ENCODE data around the gene SP110.

Gene SP110

GRCh38 chr2:230170532-230170931, 49.3 kb downstream of the SP110 start:
- no peak for DNase-seq (ENCODE audit: low read depth in 2 of 2)

- DNase-seq (ENCODE audit: low read depth in 2 of 2), result no peak
These were observed 53.1 kb downstream of the SP110 start for GRCh38 chr2:230166557-230167170.

GRCh38 chr2:230164139-230164538, 55.6 kb downstream of the SP110 start:
- no peak for DNase-seq (ENCODE audit: low read depth in 2 of 2)

GRCh38 chr2:230162981-230163380, 56.8 kb downstream of the SP110 start:
- no peak for DNase-seq (ENCODE audit: low read depth in 2 of 2)

- no peak for DNase-seq (ENCODE audit: low read depth in 2 of 2)
These were observed 58.6 kb downstream of the SP110 start for GRCh38 chr2:230161184-230161583.

GRCh38 chr2:230160112-230160660, 59.6 kb downstream of the SP110 start:
- DNase-seq (ENCODE audit: low read depth in 2 of 2), result peak; percentile 25

GRCh38 chr2:230158468-230158867, 61.3 kb downstream of the SP110 start:
- no peak for DNase-seq (ENCODE audit: low read depth in 2 of 2)

- no peak for DNase-seq (ENCODE audit: low read depth in 2 of 2)
These were observed 62.7 kb downstream of the SP110 start for GRCh38 chr2:230156782-230157699.

- DNase-seq (ENCODE audit: low read depth in 2 of 2), result peak in 1 of 2 experiments; percentile 26
These were observed 64.4 kb downstream of the SP110 start for GRCh38 chr2:230155359-230155758.

- no peak for DNase-seq (ENCODE audit: low read depth in 2 of 2)
These were observed 66.3 kb downstream of the SP110 start for GRCh38 chr2:230153390-230153976.

GRCh38 chr2:230152334-230152733, 67.5 kb downstream of the SP110 start:
- no peak for DNase-seq (ENCODE audit: low read depth in 2 of 2)

GRCh38 chr2:230144355-230144754, 75.4 kb downstream of the SP110 start:
- no peak for DNase-seq (ENCODE audit: low read depth in 2 of 2)

GRCh38 chr2:230140667-230141066, 79.1 kb downstream of the SP110 start:
- no peak for DNase-seq (ENCODE audit: low read depth in 2 of 2)

GRCh38 chr2:230137902-230138539, 81.8 kb downstream of the SP110 start:
- no peak for DNase-seq (ENCODE audit: low read depth in 2 of 2)

- no peak for DNase-seq (ENCODE audit: low read depth in 2 of 2)
These were observed 84.7 kb downstream of the SP110 start for GRCh38 chr2:230135130-230135525.

- no peak for DNase-seq (ENCODE audit: low read depth in 2 of 2)
These were observed 85.2 kb downstream of the SP110 start for GRCh38 chr2:230134496-230135129.

- DNase-seq (ENCODE audit: low read depth in 2 of 2), result no peak
These were observed 88.4 kb downstream of the SP110 start for GRCh38 chr2:230131366-230131765.

- no peak for DNase-seq (ENCODE audit: low read depth in 2 of 2)
These were observed 89.0 kb downstream of the SP110 start for GRCh38 chr2:230130668-230131364.

- DNase-seq (ENCODE audit: low read depth in 2 of 2), result no peak
These were observed 90.4 kb downstream of the SP110 start for GRCh38 chr2:230129343-230129742.

- no peak for DNase-seq (ENCODE audit: low read depth in 2 of 2)
These were observed 91.0 kb downstream of the SP110 start for GRCh38 chr2:230128623-230129342.

All from stimulated activated CD4-positive, alpha-beta T cell treated with anti-CD3 and anti-CD28 coated beads, Interleukin-12 subunit alpha, Interleukin-12 subunit beta, amount 100 ng/mL, for 24 hours (primary cell).